HEK293T (cell line): ENCODE data around the gene ALKBH8.

Source experiments
- CTCF ChIA-PET: fragments of 350-600 bp; formaldehyde crosslinking; extraction: SDS; loops from one replicate; lab custom pipeline; 2021; ENCODE audit warnings: antibody characterized with exemption, inconsistent platforms; lab: Yijun Ruan, JAX
- POLR2A ChIA-PET: fragments of 350-600 bp; formaldehyde crosslinking; extraction: SDS; loops from one replicate; lab custom pipeline; 2020; ENCODE audit warnings: antibody characterized with exemption, inconsistent platforms; lab: Yijun Ruan, JAX
- DNase-seq: peaks from one replicate; pipeline ENCODE4 v3.0.0; 2012; ENCODE audit warnings: mixed read lengths; ENCODE audit errors: extremely low spot score
- ARNT ChIP-seq: fragments of 450-650 bp; IDR thresholded peaks from 2 replicates; pipeline ENCODE4 v1.6.1; 2017; ENCODE audit warnings: mild to moderate bottlenecking
- BHLHE40 ChIP-seq: fragments of 450-650 bp; IDR thresholded peaks from 2 replicates; pipeline ENCODE4 v1.6.1; 2016; ENCODE audit warnings: mild to moderate bottlenecking, moderate library complexity, borderline replicate concordance
- CTBP1 ChIP-seq: fragments of 450-650 bp; IDR thresholded peaks from 2 replicates; pipeline ENCODE4 v1.6.1; 2016; ENCODE audit warnings: borderline replicate concordance
- ELF4 ChIP-seq: fragments of 450-650 bp; IDR thresholded peaks from 2 replicates; pipeline ENCODE4 v1.6.1; 2017; ENCODE audit warnings: antibody characterized with exemption
- FOXA1 ChIP-seq: fragments of 450-650 bp; IDR thresholded peaks from 2 replicates; pipeline ENCODE4 v1.6.1; 2016; ENCODE audit warnings: mild to moderate bottlenecking
- FOXK2 ChIP-seq: fragments of 450-650 bp; IDR thresholded peaks from 2 replicates; pipeline ENCODE4 v1.6.1; 2016; ENCODE audit warnings: mild to moderate bottlenecking
- FOXM1 ChIP-seq: fragments of 450-650 bp; IDR thresholded peaks from 2 replicates; pipeline ENCODE4 v1.6.1; 2017; ENCODE audit warnings: mild to moderate bottlenecking, borderline replicate concordance
- HDGF ChIP-seq: fragments of 450-650 bp; IDR thresholded peaks from 2 replicates; pipeline ENCODE4 v1.6.1; 2017; ENCODE audit warnings: antibody characterized with exemption, borderline replicate concordance
- L3MBTL2 ChIP-seq: fragments of 450-650 bp; conservative IDR thresholded peaks from 2 replicates; pipeline ENCODE4 v1.6.1; 2016; ENCODE audit warnings: mild to moderate bottlenecking
- LEF1 ChIP-seq: fragments of 450-650 bp; IDR thresholded peaks from 2 replicates; pipeline ENCODE4 v1.6.1; 2017; ENCODE audit warnings: mild to moderate bottlenecking, borderline replicate concordance
- NFRKB ChIP-seq: fragments of 450-650 bp; IDR thresholded peaks from 2 replicates; pipeline ENCODE4 v1.6.1; 2016; ENCODE audit warnings: mild to moderate bottlenecking, moderate library complexity
- PKNOX1 ChIP-seq: fragments of 450-650 bp; IDR thresholded peaks from 2 replicates; pipeline ENCODE4 v1.6.1; 2016
- SP1 ChIP-seq: fragments of 450-650 bp; IDR thresholded peaks from 2 replicates; pipeline ENCODE4 v1.6.1; 2017
- SUZ12 ChIP-seq: fragments of 450-650 bp; IDR thresholded peaks from 2 replicates; pipeline ENCODE4 v1.6.1; 2016; ENCODE audit warnings: mild to moderate bottlenecking
- TARDBP ChIP-seq: fragments of 450-650 bp; IDR thresholded peaks from 2 replicates; pipeline ENCODE4 v1.6.1; 2016
- ZNF384 ChIP-seq: fragments of 450-650 bp; IDR thresholded peaks from 2 replicates; pipeline ENCODE4 v1.6.1; 2016

The ALKBH8 gene

DNA sequence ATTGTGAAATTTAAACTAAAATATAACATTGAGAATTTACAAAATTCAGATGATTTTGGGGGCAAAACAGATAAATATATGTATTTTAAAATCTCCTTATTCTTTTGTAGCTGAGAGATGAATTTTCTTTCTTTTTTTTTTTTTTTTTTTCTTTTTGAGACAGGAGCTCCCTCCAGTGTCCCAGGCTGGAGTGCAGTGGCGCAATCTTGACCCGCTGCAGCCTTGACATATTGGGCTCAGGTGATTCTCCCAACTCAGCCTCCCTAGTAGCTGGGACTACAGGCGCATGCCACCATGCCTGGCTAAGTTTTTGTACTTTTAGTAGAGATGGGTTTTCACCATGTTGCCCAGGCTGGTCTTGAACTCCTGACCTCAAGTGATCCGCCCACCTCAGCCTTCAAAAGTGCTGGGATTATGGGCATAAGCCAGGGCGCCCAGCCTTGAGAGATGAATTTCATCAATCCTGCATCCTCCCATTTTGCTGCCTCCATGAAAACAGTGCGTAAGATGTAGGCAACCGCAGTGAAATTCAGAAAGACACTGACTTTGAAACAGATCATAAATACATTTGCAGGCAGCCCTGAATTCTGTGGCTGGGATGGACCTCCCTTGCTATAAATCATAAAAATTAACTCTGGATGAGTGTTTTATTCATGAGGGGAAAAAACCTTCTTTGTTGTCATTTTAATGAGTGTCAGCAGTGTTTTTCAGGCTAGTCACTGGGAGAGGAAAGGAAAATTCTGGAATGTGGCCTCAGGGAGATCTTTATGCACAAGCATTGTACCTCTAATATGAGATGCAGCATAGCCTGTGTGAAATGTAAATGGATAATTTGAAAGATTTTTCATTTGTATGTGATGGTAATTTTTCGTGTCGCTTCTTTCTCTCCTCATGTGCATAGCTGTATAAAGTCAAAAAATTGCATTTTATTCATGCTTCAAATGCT lies 39.8 kb upstream of the ALKBH8 start:
- CTCF ChIA-PET = interaction anchor here (0.9 kb wide), 1 partner anchor 29 kb away, joined by 5 read pairs; no protein-coding TSS in a partner anchor
- TF ChIP-seq SUZ12 = no peak
- TF ChIP-seq HDGF = no peak
- no peak for TF ChIP-seq CTBP1
- no peak for TF ChIP-seq ARNT
- TF ChIP-seq FOXM1 = no peak
- TF ChIP-seq ZNF384 = peak; percentile 48; the same call in 1 of the 2 replicates
- TF ChIP-seq ELF4 = no peak
- no peak for DNase-seq
- POLR2A ChIA-PET = no interaction called here

DNA sequence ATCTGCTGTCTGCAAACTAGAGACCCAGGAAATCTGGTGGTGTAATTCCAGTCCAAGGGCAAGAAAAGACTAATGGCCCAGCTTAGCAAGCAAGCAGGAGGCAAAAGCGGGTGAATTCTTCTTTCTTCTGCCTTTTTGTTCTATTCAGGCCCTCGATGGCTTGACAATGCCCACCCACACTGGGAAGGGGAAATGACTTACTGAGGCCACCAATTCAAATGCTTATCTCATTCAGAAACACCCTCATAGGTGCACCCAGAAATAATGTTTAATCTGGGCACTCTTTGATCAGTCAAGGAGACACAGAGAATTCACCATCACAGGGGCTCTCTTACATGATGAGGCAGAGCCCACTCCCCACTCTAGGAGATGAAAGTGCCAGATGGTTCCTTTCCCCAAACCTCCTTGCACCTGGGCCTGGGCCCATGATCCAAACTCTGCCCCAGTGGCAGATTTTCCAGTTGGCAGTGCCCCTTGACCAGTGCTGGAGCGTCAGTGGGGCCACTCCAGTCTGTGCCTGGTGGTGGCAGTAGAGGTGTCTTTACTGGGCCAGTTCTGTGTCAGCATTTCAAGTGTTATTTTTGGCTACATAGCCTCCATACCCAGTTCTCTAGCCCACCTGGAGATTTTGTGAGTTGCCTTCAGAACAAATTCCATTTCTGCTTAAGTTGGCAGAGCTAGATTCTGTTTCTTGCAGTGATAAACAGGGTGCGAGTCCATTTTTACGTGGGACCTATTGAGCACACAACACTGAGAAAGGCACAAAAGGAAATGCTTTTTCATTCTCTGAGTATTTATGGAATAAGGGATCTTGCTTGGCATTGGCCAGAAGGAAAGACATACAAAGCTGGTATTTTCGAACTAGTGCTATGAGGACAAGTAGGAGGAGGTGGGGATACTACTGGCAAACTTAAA lies 32.9 kb upstream of the ALKBH8 start:
- TF ChIP-seq L3MBTL2 (no peak), ZNF384 (no peak), ARNT (no peak), CTBP1 (no peak), PKNOX1 (no peak), NFRKB (no peak), HDGF (no peak), SP1 (no peak), TARDBP (no peak)
- peak; percentile 53 for DNase-seq
- POLR2A ChIA-PET = no interaction called here
- CTCF ChIA-PET = interaction anchor here (0.6 to 0.8 kb wide), 2 partner anchors 10 to 248 kb away, joined by 3 read pairs; no protein-coding TSS in a partner anchor

- DNase-seq = no peak
- ChIA-PET POLR2A (no interaction called here), CTCF (interaction anchor here (0.5 to 1.5 kb wide), 3 partner anchors 9 to 203 kb away, joined by 3 to 6 read pairs (median 5); no protein-coding TSS in a partner anchor)
- no peak for TF ChIP-seq PKNOX1
- TF ChIP-seq HDGF = no peak
- no peak for TF ChIP-seq TARDBP
- no peak for TF ChIP-seq FOXK2
- TF ChIP-seq BHLHE40 = no peak
- TF ChIP-seq ZNF384 = no peak
- TF ChIP-seq FOXA1 = no peak
- TF ChIP-seq SUZ12 = no peak
- no peak for TF ChIP-seq L3MBTL2
- TF ChIP-seq LEF1 = no peak
- no peak for TF ChIP-seq SP1
- no peak for TF ChIP-seq FOXM1
- no peak for TF ChIP-seq ARNT
- TF ChIP-seq NFRKB = no peak
- TF ChIP-seq ELF4 = no peak
- TF ChIP-seq CTBP1 = no peak
Measured at GRCh38 chr11:107594736-107595135, 29.2 kb upstream of the ALKBH8 start.

DNA sequence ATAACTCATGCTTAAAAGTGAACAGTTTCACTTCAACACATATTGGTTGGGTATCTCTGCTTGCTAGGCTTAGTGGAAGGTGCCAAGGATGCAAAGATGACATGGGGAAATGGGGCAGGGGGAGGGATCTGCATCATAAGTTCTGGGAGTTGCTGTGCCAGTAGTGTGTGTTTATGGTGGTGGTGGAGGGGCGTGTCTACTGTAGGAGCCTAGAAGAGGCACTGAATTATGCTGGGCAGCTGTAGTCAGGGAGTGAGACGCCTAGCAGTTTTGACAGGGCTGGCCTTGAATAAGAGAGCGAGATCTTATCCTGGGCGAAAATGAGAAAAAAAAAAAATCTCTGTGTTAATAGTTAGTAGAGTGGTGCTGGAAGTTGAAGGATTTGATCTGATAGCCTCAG lies 28.4 kb upstream of the ALKBH8 start:
- peak; percentile 12 for DNase-seq
- ChIA-PET POLR2A (interaction anchor here (0.6 kb wide), 1 partner anchor 9 kb away, joined by 3 read pairs; no protein-coding TSS in a partner anchor), CTCF (interaction anchor here (0.5 to 1.5 kb wide), 2 partner anchors 15 to 152 kb away, joined by 3 to 6 read pairs; no protein-coding TSS in a partner anchor)
- no peak for TF ChIP-seq PKNOX1
- no peak for TF ChIP-seq FOXA1
- no peak for TF ChIP-seq FOXM1
- no peak for TF ChIP-seq SP1
- no peak for TF ChIP-seq HDGF
- TF ChIP-seq ARNT = no peak
- TF ChIP-seq TARDBP = no peak
- no peak for TF ChIP-seq ELF4
- TF ChIP-seq L3MBTL2 = no peak
- TF ChIP-seq FOXK2 = no peak
- TF ChIP-seq CTBP1 = no peak
- TF ChIP-seq LEF1 = no peak
- no peak for TF ChIP-seq ZNF384
- TF ChIP-seq BHLHE40 = no peak
- TF ChIP-seq NFRKB = no peak
- no peak for TF ChIP-seq SUZ12

DNA sequence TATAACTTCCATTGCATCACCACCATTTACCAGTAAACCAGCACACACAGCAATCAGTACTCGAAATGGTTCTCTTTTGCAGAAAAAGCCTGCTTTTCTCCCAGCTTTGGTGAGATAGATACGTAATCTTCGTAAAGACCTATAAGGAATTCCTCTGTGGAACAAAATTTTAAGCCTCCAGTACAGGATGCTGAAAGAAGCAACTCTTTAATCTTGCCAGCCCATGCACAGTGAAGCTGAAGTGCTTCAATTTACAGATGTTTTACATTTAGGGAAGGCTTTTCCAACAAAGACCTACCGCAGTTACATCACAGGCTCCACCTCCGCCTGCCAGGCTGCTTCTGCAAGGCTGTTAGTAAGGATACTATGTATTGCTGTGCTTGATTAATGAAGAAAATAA lies 27.3 kb upstream of the ALKBH8 start:
- no peak for DNase-seq
- POLR2A ChIA-PET = no interaction called here
- no peak for TF ChIP-seq LEF1
- no peak for TF ChIP-seq ZNF384
- TF ChIP-seq BHLHE40 = no peak
- TF ChIP-seq SP1 = no peak
- no peak for TF ChIP-seq CTBP1
- no peak for TF ChIP-seq TARDBP
- TF ChIP-seq FOXM1 = no peak
- no peak for TF ChIP-seq ELF4
- TF ChIP-seq L3MBTL2 = no peak
- CTCF ChIA-PET = no interaction called here
